A549 (cell line): ENCODE data around the gene CISD3.

Experiments used
- EP300 ChIP-seq, 2 experiments: fragments of >200 bp; sonication (Bioruptor Twin); formaldehyde crosslinking; IDR thresholded peaks; 2 replicates in 1 of 2; 3 replicates in 1 of 2; pipeline ENCODE4 v1.6.1; 2016 to 2017
- FOSL2 ChIP-seq, 2 experiments: fragments of 450-650 bp in 1 of 2; fragments of >200 bp in 1 of 2; sonication (Bioruptor Twin) in 1 of 2; formaldehyde crosslinking; IDR thresholded peaks; 2 replicates each; pipeline versions ENCODE4 v1.5.0 to v1.6.1; 2016 to 2020; ENCODE audit warnings: mild to moderate bottlenecking in 1 of 2, moderate library complexity in 1 of 2
- POLR2A ChIP-seq: IDR thresholded peaks from 2 replicates; pipeline ENCODE4 v1.6.1; 2012; ENCODE audit warnings: mild to moderate bottlenecking, low read length
- RCOR1 ChIP-seq: fragments of 150-350 bp; IDR thresholded peaks from 2 replicates; pipeline ENCODE4 v1.6.1; 2014; ENCODE audit warnings: antibody characterized with exemption, low read length, low read depth
- TF ChIP-seq, protein P1 (sequence below): fragments of >200 bp; sonication (Bioruptor Twin); formaldehyde crosslinking; IDR thresholded peaks from 3 replicates; pipeline ENCODE4 v1.5.1; 2016

GRCh38 chr17:38750044-38750311 is 19.8 kb downstream of the CISD3 start:
- TF ChIP-seq, protein P1, sequence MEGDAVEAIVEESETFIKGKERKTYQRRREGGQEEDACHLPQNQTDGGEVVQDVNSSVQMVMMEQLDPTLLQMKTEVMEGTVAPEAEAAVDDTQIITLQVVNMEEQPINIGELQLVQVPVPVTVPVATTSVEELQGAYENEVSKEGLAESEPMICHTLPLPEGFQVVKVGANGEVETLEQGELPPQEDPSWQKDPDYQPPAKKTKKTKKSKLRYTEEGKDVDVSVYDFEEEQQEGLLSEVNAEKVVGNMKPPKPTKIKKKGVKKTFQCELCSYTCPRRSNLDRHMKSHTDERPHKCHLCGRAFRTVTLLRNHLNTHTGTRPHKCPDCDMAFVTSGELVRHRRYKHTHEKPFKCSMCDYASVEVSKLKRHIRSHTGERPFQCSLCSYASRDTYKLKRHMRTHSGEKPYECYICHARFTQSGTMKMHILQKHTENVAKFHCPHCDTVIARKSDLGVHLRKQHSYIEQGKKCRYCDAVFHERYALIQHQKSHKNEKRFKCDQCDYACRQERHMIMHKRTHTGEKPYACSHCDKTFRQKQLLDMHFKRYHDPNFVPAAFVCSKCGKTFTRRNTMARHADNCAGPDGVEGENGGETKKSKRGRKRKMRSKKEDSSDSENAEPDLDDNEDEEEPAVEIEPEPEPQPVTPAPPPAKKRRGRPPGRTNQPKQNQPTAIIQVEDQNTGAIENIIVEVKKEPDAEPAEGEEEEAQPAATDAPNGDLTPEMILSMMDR, result no peak
- TF ChIP-seq EP300 (IDR thresholded peaks at IDR 0.05) (no peak), RCOR1 (no peak), FOSL2 (IDR thresholded peaks at IDR 0.05) (no peak), FOSL2 (CRISPR knock-in tag; IDR thresholded peaks at IDR 0.05) (no peak), POLR2A (no peak)
